Psoas muscle (tissue), 8 donors: ENCODE measurements around the gene ARHGEF12. TPM values are rescaled to one million over a fixed set of nuclear protein-coding genes. Genes with fewer than 3 reads are reported as not detected.

Experiments
- ATAC-seq, 4 donors: fragments of 200-7000 bp; cut with Tn5 transposase; one replicate each; pipeline ENCODE4 v1.9.1; 2020; ENCODE audit warnings: moderate library complexity in 3 of 4, mild to moderate bottlenecking in 2 of 4
- DNase-seq, 2 donors: peaks; one replicate each; pipeline ENCODE4 v3.0.0-alpha.2; 2020
- H3K27ac ChIP-seq: fragments of 200-600 bp; one replicate; pipeline ENCODE4 v1.8.0; 2022
- H3K27me3 ChIP-seq, 3 donors: fragments of 200-600 bp in 1 of 3; one replicate each; pipeline versions ENCODE4 v1.6.1 to v1.8.0; 2013 to 2022; ENCODE audit warnings: low read length in 2 of 3, mild to moderate bottlenecking in 2 of 3, moderate library complexity in 1 of 3; ENCODE audit not compliant: insufficient read depth in 3 of 3
- H3K36me3 ChIP-seq, 2 donors: fragments of 200-600 bp in 1 of 2; one replicate each; pipeline versions ENCODE4 v1.6.1 to v1.8.0; 2013 to 2022; ENCODE audit warnings: low read depth in 1 of 2, mild to moderate bottlenecking in 1 of 2, moderate library complexity in 1 of 2; ENCODE audit not compliant: insufficient read depth in 1 of 2
- H3K4me1 ChIP-seq: fragments of 200-600 bp; one replicate; pipeline ENCODE4 v1.8.0; 2022
- H3K4me3 ChIP-seq: fragments of 200-600 bp; one replicate; pipeline ENCODE4 v1.8.0; 2022; ENCODE audit warnings: mild to moderate bottlenecking
- H3K9me3 ChIP-seq: fragments of 200-600 bp; one replicate; pipeline ENCODE4 v1.8.0; 2022
- CTCF ChIP-seq: fragments of 200-600 bp; IDR thresholded peaks from one replicate; pipeline ENCODE4 v1.8.0; 2022; ENCODE audit warnings: antibody characterized with exemption
- WGBS, 3 donors: extraction: QIAGEN DNeasy Blood & Tissue Kit; methylation state at CpG; one replicate each; pipeline versions ENCODE4 v1.1.6 to v1.1.7; 2013; 5-methylcytosine and 5-hydroxymethylcytosine counted together
- intact Hi-C, 2 donors: fragments of 100-400 bp; cut with DNase I; formaldehyde crosslinking; loops; one replicate each; pipeline versions ENCODE4 v1.11.0 to v1.14.2; 2022
- polyA plus RNA-seq, 3 donors: library from polyadenylated mRNA; stranded (reverse); fragments of 200-250 nt; gene quantifications; one replicate each; pipeline ENCODE4 v1.2.3, GENCODE V29; 2013
- total RNA-seq, 4 donors: library from RNA; stranded (reverse); fragmentation: NEBNext Ultra II Directional in 2 of 4; extraction: Animal tissue kit (Norgen Biotek cat#: 25700) in 2 of 4; gene quantifications; one replicate each; pipeline versions ENCODE4 v1.2.1 to v1.2.4, GENCODE V29; 2021 to 2023
- donor health status: healthy with polysubstance abuse.
- donor health status: DM: no; HTN: no; CAD: no; lungs with moderate emphysema.
- donor health status: Bipolar disorder and iron deficiency.
- donor health status: healthy.
- donor health status: DM: yes; HTN: yes; CAD: no.
- donor health status: DM: no; HTN: no; CAD: no.
- donor health status: DM: no; HTN: no; CAD: no.
- donor health status: DM: yes; HTN: yes; CAD: no.

The ARHGEF12 gene
- total and polyA plus RNA-seq, 7 donors, result 14.8 to 102 (median 45.6) TPM

DNA sequence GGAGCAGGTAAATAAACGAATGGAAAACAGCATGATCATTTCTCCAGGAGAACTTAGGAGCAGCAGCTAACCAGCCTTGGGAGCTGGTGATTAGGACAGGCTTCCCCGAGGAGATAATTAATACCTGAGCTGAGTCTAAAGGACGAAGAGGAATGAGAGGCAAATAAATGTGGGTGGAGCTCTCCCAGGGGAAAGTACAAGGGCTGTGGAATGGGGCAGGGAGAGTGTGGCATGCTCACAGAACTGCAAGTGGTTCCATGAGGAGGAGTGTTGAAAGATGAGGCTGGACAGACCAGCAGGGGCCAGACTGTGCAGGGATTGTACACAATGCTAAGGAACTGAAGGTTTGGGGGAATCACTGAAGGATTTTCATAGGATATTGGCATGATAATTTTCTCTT is 25.3 kb upstream of the ARHGEF12 start:
- no peaks in the 10 kb centered on the region for H3K4me1 ChIP-seq
- H3K27ac ChIP-seq, result no peak overlapping the region
- no peaks in the 10 kb centered on the region for H3K9me3 ChIP-seq
- peaks cover 0 to 18% (median 2%) of the 10 kb centered on the region in 3 donors for H3K27me3 ChIP-seq
- no peaks in the 10 kb centered on the region for H3K36me3 ChIP-seq
- DNase-seq, result no peak
- intact Hi-C loops, result no loop called here
- TF ChIP-seq CTCF, result no peak
- WGBS, 3 donors, result 75 to 80% (median 76%) methylated on average over 3 of the region's 3 CpGs
- no peak for ATAC-seq
- H3K4me3 ChIP-seq, result no peak overlapping the region

GRCh38 chr11:120314861-120315260 is 21.4 kb upstream of the ARHGEF12 start:
- Histone ChIP-seq H3K9me3 (no peaks in the 10 kb centered on the region), H3K27ac (no peak overlapping the region), H3K4me3 (no peak overlapping the region), H3K4me1 (no peaks in the 10 kb centered on the region), H3K27me3 (peaks cover 0 to 12% (median 0%) of the 10 kb centered on the region in 3 donors), H3K36me3 (no peaks in the 10 kb centered on the region)
- TF ChIP-seq CTCF, result no peak
- WGBS, 3 donors, result 86 to 89% (median 88%) methylated on average over 3 of the region's 3 CpGs
- intact Hi-C loops, result no loop called here
- ATAC-seq (no peak), DNase-seq (no peak)

GRCh38 chr11:120316880-120317688 is 19.1 kb upstream of the ARHGEF12 start:
- no peaks in the 10 kb centered on the region for H3K9me3 ChIP-seq
- no peaks in the 10 kb centered on the region for H3K4me1 ChIP-seq
- peak; percentile 27 to 51 (median 30) for ATAC-seq
- intact Hi-C loops, result no loop called here
- H3K27ac ChIP-seq, result peak overlapping the region; percentile 10
- no peak for TF ChIP-seq CTCF
- 12 to 20% (median 14%) methylated on average over 8 of the region's 8 CpGs for WGBS, 3 donors
- no peaks in the 10 kb centered on the region for H3K36me3 ChIP-seq
- H3K27me3 ChIP-seq, result no peaks in the 10 kb centered on the region
- DNase-seq, result peak in 1 of 2 donors; percentile 36
- H3K4me3 ChIP-seq, result no peak overlapping the region

GRCh38 chr11:120317689-120318480 is 18.3 kb upstream of the ARHGEF12 start:
- no peak for DNase-seq
- intact Hi-C loops, result no loop called here
- WGBS, 3 donors, result 76 to 81% (median 78%) methylated on average over 10 of the region's 10 CpGs

More at GRCh38 chr11:120317689-120318480, 18.3 kb upstream of the ARHGEF12 start:
- H3K27ac ChIP-seq, result peak overlapping the region; percentile 10
- H3K36me3 ChIP-seq, result no peaks in the 10 kb centered on the region
- H3K4me1 ChIP-seq, result no peaks in the 10 kb centered on the region
- no peak overlapping the region for H3K4me3 ChIP-seq
- no peaks in the 10 kb centered on the region for H3K27me3 ChIP-seq
- TF ChIP-seq CTCF, result no peak
- no peak for ATAC-seq
- H3K9me3 ChIP-seq, result no peaks in the 10 kb centered on the region
